ENCODE results near the gene PACS2.
"Not testable (repeated sequence)": the region's sequence is repeated elsewhere in the genome, so short reads cannot be mapped to it uniquely, and the experiment has no call there.

Gene PACS2

DNA sequence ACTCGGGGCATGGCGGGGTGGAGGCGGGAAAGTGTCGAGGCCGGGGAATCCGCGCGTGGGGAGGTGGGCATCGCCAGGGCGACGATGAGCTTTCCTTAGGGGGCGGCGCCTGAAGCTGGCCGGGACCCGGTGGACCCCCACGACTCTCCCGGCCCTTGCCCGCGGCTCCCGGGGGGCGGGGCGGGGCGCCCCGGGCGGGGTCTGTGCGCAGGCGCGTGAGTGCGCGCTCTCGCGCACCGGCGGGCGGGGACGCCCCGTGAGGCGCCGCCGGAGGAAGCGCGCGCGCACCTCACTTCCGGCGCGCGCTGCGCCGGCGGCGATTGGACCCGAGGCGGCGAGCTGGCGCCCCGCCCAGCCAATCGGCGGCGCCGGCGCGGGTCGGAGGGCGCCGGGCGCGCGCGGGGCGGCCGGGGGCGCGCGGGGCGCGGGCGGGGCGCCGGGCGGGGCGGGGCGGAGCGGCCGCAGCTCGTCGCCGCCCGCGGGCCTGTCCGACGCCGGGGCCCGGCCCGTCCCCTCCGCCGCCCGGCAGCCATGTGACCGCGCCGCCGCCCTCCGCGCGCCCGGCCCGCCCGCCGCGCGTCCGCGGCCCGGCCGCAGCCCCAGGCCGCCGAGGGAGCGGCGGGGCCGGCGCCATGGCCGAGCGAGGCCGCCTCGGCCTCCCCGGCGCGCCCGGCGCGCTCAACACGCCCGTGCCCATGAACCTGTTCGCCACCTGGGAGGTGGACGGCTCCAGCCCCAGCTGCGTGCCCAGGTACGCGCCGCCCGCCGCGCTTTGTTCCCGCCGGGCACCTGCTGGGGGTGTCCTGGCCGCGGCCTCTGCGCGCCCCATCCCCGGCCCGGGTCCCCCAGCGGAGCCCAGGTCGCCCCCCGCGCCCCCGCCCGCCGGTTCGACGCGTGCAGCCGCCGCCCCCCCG lies at the start of gene PACS2:
PACS2 (plus strand) TSS at position 462 of the 914 bp plus-strand sequence; CDS start at position 633, 171 bp downstream.
- DNase-seq = peak; percentile 20

DNA sequence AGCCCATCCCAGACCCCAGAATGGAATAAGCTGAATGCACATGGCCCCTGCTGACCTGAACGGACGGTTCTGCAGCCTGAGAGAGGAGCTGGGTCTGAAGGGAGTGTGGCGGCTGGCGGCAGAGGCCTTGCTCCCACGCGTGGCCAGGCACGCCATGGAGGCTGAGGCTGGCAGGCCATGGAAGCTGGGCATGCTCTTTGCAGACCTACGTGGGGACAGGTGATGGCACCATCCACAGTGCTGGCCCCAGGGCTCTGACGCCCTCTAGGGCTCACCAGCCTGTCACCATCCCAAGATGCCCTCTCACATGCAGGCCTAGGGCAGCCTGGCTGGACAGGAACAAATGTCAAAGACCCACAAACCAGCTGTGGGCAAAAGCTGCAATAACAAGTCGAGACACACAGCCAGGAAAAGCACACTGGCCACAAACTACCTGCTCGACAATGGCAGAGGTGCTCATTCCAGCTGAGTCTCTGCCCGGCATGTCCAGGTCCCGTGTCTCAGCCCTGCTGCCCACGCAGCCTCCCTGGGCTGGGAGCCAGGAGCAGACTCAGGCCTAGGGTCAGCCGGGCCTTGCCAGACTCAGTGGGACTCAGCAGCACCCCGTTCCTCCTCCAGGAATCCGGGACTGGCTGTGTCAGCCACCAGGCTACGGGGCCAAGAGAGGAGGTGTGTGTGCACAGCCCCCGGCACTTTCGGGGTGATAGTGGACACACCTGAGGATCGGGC lies 46.6 kb upstream of the PACS2 start:
- no peak for DNase-seq

GRCh38 chr14:105268736-105269354 lies 45.7 kb upstream of the PACS2 start:
- DNase-seq = no peak

DNA sequence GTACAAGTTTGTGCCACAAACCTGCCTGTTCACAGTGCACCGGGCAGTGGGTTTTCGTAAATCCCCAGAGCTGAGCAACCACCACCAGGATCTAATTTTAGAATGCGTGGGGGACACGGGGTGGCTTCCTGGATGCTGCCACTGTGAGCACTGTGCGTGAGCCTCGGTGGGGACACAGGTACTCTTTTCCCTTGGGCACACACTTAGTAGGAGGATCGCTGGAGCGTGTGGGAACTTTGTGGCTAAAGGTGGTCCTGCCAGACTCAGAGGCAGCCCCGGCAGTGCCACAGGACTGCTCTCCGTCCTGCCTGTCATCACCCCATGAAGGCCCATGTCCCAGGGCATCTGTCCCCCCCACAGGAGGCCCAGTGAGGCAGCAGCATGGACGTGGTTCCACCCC lies 45.1 kb upstream of the PACS2 start:
- no peak for DNase-seq

DNA sequence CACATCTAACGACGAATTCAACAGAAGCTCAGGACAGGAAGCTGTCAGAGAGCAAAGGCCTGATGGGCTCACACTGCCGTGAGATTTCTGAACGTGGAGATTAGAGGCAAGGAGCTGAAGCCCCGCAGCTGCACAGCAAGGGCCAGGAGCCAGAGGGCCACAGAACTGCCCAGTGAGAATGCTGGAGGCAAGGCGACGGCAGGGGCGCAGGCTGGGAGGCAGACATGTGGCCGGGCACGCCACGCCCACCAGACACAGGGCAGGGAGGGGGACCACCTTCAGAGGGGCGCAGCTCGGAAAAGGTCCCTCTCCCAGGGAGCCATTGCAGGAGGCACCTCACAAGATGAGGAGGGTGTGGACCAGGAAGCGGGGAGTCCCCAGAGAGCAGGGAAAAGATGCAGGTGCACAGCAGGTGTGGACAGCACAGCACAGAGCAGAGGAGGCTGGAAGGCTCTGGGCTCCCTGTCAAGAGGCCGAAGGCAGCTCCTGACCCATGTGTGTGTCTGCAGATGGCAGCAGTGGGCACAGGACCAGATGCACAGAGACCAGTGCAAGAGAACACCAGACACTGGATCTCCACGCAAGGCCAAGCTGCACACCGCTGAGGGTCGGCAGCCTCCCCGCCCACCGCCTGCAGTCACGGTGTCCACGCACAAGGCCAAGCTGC lies 43.2 kb upstream of the PACS2 start:
- DNase-seq = no peak

DNA sequence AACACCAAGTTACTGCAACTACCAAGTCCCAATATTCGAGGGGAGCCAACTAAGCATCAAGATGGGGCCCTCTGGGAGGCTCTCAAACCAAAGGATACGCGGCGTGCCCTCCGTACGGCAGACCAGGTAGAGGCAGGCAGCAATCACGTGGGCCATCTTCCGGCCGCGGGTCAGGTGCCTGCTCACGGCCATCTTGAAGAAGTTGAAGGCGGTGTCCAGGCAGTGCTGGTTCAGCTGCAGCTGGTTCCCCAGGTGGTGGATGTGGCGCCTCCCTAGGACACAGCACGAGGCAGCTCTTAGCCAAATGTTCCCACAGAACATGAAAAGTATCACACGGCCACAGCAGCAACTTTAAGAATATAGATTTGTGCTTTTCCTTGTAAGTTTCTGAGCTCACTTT lies 41.9 kb upstream of the PACS2 start:
- DNase-seq = no peak

DNA sequence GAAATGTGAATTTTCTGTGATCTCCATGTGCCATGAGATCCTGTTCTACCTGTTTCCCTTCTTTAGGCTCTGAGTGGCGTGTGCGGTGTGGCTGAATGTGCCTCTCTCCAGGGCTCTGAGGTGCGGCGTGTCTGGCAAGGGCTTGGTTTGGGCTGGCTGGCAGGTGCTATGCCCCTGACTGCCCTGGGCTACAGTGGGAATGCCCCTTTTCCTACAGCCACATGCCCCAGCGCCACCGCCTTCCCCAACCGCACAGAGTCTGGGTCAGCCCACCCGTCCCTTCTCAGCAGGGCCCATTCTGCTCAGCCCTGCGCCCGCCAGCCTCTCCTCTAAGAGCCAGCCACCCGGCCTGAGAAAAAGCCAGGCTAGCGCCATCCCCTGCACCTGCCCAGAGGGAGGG lies 41.5 kb upstream of the PACS2 start:
- DNase-seq = no peak

DNA sequence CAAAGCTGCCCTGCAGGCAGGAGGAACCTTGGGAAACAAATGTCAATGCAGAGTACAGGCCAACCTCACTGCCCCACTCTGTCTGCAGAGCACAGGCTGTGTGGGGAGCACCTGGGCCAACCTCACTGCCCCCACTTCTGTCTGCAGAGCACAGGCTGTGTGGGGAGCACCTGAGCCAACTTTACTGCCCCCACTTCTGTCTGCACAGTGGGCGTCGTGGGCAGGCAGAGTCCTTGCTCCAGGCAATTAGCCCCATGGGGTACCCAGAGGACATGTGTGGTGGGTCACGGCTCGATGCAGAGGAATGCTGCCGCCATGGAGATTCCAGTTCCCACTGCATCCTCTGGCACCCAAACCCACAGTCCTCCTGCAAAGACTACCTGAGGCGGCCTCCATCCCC lies 39.9 kb upstream of the PACS2 start:
- no peak for DNase-seq

DNA sequence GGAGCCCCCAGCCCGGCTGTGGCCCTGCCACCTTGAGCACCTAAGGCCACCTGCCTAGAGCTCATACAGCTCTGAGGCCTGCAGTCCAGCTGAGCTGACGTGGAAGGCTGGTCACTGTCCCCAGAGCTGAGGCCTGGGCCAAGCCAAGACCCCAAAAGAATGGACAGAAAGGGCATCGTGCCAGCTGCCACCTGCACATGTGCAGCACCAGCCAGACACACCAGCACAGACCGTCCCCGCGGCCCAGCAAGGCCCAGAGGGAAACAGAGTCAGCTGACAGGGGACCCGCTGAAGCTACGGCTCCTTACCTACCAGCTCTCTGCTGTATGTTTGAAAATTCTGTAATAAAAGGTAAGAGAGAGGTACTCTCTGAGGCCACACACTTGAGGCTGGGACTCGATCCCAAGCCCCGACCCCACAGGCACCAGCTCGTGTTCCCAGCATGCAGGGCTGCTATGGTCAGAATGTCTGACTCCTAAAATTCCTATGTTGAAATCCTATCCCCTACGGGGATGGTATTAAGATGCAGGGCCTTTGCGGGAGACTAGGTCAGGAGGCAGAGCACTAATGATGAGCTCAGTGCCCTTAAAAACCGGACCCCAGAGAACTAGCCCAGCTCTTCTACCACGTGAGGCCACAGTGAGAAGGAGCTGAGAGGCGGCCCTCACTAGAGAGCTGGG lies 39.1 kb upstream of the PACS2 start:
- DNase-seq = no peak

- not testable (repeated sequence) for DNase-seq
Measured at GRCh38 chr14:105277448-105277847, 37.1 kb upstream of the PACS2 start.

- no peak for DNase-seq
Measured at GRCh38 chr14:105279642-105280361, 34.7 kb upstream of the PACS2 start.

- DNase-seq = no peak
Measured at GRCh38 chr14:105280525-105280924, 34.0 kb upstream of the PACS2 start.

DNA sequence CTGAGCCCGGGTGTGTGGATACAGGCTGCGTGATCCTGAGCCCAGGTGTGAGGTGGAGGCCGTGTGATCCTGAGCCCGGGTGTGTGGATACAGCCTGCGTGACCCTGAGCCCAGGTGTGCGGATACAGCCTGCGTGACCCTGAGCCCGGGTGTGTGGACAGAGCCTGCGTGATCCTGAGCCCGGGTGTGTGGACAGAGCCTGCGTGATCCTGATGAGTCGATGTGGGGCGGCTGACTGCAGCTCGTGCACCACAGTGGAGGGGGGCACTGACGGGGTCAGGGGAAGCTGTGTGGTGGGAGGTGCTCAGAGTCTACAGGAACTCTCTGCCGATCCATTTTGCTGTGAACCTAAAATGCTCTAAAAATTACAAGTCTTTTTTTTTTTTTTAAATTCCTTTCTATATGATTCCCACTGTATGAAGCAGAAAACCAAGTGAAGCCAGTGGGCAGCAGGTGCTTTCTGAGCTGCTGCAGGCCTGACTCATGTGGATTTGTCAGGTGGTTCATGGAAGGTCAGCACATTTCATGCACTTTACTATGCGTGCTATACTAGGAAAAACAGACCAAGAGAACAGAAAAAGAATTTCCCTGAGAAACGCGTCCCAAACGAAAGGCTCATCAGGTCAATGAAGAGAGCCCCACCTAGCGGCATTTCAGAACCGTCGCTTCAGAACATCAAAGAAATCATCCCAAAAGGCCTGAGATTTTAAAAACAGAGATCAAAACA lies 33.0 kb upstream of the PACS2 start:
- DNase-seq = peak; percentile 8

GRCh38 chr14:105282098-105282725 lies 32.3 kb upstream of the PACS2 start:
- no peak for DNase-seq

GRCh38 chr14:105283028-105283427 lies 31.5 kb upstream of the PACS2 start:
- DNase-seq = no peak

DNA sequence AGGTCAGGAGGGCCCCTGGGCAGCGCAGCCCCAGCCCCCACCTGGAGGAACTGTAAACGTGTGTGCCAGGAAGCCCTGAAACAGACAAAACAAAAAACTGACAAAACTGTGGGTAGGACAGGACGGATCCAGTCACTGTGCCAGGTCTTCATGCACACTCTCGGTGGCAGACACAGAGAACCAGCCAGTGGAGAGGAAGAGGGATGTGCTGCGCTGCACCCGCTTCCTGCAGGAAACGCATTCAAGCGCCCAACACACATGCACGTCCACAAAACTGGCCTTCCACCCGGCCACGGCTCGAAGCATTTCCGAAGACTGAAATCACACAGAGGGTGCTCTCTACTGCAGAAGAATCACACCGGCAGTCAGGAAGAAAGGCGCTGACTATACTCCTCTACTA lies 30.6 kb upstream of the PACS2 start:
- no peak for DNase-seq

DNA sequence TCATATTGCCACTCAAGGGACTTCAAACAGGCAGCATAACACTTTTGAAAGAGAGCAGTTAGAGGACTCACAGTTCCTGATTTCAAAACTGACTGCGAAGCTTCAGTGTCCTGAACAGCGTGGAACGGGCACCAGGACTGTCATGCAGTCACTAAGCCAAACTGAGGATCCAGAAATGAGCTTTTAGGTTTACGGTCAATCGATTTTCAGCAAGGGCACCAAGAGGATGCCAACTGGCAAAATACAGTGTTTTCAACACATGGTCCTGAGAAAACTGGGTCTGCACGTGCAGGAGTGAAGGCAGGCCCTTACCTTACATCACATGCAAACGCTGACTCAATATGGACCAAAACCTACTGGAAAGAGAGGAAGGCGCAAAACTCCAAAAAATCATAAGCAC lies 29.4 kb upstream of the PACS2 start:
- DNase-seq = no peak

DNA sequence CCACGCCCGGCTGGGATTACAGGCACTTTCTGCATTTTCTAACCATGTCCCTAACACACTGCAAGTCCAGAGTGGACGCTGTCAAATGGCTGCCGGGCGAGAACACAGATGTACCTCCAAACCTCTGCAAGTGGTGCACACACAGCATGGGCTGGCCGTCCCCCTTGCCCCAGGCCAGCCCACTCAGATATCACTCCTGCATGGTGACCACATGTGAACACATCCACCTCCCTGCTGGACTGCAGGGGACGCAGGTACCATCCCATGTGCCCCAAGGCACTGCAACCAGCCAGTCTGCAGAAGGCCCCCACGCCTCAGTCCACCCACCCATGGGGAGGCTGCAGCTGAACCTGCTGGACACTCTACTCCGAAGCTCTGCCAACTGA lies 27.8 kb upstream of the PACS2 start:
- DNase-seq = no peak

DNA sequence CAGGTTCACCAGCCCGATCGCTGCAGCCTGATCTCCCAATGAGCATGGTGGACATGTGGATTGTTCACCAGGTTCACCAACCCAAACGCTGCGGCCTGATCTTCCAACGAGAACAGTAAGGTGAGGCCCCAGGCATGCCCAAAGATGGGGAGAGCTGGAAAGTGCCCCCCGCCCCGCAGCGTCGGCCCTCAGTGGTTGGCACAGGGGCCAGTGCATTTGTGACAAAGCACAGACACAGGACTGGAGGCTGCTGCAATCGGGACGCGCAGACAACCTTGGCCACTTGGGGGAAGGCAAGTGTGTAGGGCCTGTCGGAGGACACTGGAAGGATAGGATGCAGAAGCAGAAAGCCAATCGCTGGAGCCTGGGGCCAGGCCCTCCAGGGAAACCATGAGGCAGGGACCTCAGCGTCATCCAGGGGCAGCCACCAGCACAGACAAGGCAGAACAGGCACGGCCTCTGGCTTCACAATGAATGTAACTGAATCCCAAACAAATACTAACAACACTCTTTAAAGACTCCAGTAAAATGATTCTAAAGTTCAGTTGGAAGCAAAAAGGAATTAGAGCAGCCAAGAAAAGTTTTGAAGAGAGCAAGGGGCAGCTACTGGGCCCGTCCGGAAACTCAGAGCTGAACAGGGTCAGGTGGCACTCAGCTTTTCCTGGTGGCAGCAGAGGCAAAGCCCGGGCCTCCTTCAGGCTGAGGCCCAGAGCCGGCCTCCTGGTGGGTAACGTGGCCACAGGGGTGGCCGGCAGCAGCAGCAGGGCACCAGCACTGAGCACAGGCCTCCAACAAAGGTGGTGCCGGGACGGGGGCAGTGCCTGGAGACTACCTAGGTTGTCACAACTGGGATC lies 27.1 kb upstream of the PACS2 start:
- DNase-seq = no peak

GRCh38 chr14:105288936-105289335 lies 25.6 kb upstream of the PACS2 start:
- not testable (repeated sequence) for DNase-seq
